Left cardiac atrium (tissue), 4 donors: Measurements from ENCODE around the gene BGLAP. TPM values are rescaled to one million over a fixed set of nuclear protein-coding genes. Genes with fewer than 3 reads are reported as not detected.

Experiments used
- ATAC-seq, 2 donors: fragments of 200-7000 bp; cut with Tn5 transposase; one replicate each; pipeline ENCODE4 v1.9.1; 2020; ENCODE audit warnings: mild to moderate bottlenecking in 2 of 2, moderate library complexity in 2 of 2
- DNase-seq: peaks from one replicate; pipeline ENCODE4 v3.0.0-alpha.2; 2020
- intact Hi-C, 2 donors: fragments of 100-400 bp; cut with DNase I; formaldehyde crosslinking; loops; one replicate each; pipeline versions ENCODE4 v1.14.1 to v1.15.1; 2022 to 2023
- total RNA-seq, 2 donors: library from RNA; stranded (reverse); fragmentation: NEBNext Ultra II Directional; extraction: Animal tissue kit (Norgen Biotek cat#: 25700); gene quantifications; one replicate each; pipeline ENCODE4 v1.2.1, GENCODE V29; 2021
- donor health status: DM: no; HTN: yes; CAD: no.
- donor health status: DM: no; HTN: yes; CAD: no; lungs with severe emphysema.
- donor health status: DM: yes; HTN: yes; CAD: no.
- donor health status: Dilated cardiomyopathy.

BGLAP gene
- total RNA-seq, 2 donors from 2014 or later: 0.47 TPM; not detected in 1

DNA sequence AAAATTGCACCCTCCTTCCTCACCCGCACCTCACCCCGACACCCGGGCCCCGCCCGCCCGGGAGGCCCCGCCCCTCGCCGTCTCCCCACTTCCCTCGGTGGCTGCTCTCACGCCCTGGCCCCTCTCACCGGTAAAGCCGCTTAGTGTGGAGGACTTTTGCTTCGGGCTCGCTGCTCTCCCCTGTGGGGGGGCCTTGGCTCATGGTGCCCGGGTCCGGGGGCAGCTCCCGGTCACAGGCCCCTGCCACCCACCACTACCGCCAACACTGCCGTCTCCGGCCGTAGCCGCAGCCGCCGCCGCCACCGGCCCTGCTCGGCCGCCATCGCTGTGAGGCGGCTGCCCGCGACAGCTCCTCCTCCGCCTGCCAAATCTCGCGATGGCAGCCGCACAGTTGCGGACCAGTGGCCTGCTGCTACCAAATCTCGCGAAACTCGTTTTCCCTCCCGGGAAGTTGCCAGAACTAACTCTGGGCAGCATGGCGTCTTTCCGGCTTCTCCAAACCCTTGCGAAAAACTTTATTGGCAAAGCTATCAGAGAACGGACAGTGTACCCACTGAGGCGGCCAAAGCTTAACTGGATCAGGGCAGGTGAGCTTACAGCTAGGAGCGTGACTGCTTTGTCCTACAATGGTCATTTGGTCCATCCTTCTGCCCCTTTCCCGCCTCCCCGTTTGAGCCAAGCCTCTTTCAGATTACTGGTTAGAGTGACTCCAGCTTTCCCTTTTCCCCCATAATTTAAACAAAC is 40.7 kb downstream of the BGLAP start, which contains the start of gene SMG5:
Gene SMG5 (minus strand): TSS at position 347 of the 744 bp plus-strand sequence. CDS start 145 bp downstream, at position 202.
- intact Hi-C loops: no loop called here
- ATAC-seq (peak; percentile 93 to 95), DNase-seq (peak; percentile 97)

DNA sequence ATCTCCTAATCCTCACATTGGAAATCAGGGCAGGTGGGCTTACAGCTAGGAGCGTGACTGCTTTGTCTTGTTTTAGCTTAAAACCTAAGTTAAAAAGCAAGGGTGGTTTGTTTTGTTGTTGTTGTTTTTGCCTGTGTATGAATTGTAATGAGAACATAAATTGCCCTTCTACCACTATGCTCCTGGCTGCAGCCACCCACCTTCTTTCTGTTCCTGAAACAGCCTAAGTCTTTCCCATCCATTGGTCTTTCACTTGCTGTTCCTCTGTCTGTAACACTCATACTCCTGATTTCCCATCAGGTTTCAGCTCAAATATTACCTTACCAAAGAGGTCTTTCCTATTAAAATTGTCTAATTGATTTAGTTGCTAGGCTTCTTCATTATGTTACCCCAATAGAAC is 41.5 kb downstream of the BGLAP start:
- intact Hi-C loops: no loop called here
- no peak for DNase-seq
- ATAC-seq: no peak

DNA sequence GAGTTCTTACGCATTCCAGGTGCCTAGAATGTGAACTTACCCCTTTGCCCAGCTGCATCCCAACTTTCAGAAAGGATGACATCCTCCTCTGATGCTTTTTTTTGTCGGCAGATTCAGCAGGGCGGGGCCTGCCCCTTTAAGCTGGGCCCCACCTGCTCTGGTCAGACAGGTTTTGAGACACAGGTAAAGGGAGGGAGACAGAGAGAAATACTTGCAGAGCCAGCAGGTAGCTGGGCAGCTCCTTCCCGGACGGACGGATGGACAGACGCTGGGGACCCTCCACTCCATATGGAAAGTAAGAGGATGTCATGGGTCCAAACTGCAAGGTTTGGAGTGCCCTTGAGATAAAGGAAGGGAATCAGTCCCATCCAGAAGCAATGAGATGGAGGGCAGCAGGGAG is 42.1 kb downstream of the BGLAP start, which contains the start of gene TMEM79:
Gene TMEM79 (plus strand): TSS at position 214 of the 400 bp plus-strand sequence. CDS start 902 bp downstream, outside the sequence.
- intact Hi-C loops: no loop called here
- ATAC-seq (no peak), DNase-seq (no peak)

DNA sequence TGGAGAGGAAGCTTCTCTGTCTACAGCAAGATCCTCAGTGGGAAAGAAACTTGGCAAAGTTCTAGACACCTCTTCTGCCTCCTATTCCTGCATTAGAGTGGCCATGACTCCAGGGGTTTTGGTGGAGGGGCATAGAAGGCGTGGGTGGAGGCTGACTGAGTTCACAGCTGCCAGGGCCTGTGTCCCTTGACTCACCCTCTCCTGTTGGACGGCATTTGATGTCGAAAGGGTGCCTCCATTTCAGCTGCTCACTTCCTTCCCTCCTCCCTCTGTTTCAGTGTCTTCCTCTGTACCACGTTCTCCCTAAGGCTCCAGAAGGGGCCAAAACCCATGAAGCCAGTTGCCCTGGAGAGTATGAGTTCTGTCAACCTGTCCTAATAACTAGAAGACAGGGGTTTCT is 42.8 kb downstream of the BGLAP start:
- intact Hi-C loops: no loop called here
- DNase-seq (no peak), ATAC-seq (no peak)

DNA sequence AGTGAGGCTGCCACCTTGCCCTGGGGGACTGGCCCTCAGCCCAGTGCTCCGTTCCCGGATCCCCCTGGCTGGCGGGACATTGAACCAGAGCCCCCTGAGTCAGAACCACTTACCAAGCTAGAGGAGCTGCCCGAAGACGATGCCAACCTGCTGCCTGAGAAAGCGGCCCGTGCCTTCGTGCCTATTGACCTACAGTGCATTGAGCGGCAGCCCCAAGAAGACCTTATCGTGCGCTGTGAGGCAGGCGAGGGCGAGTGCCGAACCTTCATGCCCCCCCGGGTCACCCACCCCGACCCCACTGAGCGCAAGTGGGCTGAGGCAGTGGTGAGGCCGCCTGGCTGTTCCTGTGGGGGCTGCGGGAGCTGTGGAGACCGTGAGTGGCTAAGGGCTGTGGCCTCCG is 43.5 kb downstream of the BGLAP start:
- DNase-seq (no peak), ATAC-seq (no peak)
- intact Hi-C loops: no loop called here

DNA sequence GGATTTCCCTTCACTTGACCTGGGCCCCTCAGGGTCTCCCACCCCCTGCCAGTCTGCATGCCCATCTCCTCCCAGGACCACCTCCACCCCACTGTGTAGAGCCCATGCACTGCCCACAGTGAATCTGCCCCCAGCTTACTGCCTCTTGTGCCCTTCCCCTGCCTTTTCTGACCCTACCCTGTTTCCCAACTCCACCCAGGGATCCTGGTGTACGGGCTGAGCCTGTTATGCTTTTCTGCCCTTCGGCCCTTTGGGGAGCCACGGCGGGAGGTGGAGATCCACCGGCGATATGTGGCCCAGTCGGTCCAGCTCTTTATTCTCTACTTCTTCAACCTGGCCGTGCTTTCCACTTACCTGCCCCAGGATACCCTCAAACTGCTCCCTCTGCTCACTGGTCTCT is 44.1 kb downstream of the BGLAP start:
- ATAC-seq (no peak), DNase-seq (no peak)
- intact Hi-C loops: no loop called here

DNA sequence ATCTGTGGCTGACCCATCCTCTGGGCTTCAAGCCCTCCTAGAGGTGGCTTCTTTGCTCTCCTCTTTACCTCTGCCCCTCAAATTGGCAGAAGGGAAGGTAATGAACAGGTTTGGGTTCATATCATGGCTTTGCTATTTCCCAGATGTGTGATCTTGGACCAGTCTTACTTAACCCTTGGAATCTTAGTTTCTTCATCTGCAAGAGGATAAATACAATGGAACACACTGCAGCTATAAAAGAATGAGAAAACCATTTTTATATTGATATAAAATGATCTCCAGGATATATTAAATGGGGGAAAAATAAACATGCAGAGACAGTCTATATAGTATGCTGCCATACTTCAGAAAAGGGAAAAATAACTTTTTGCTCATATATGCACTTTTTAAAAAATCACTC is 47.9 kb downstream of the BGLAP start:
- intact Hi-C loops: no loop called here
- no peak for ATAC-seq
- DNase-seq: no peak

DNA sequence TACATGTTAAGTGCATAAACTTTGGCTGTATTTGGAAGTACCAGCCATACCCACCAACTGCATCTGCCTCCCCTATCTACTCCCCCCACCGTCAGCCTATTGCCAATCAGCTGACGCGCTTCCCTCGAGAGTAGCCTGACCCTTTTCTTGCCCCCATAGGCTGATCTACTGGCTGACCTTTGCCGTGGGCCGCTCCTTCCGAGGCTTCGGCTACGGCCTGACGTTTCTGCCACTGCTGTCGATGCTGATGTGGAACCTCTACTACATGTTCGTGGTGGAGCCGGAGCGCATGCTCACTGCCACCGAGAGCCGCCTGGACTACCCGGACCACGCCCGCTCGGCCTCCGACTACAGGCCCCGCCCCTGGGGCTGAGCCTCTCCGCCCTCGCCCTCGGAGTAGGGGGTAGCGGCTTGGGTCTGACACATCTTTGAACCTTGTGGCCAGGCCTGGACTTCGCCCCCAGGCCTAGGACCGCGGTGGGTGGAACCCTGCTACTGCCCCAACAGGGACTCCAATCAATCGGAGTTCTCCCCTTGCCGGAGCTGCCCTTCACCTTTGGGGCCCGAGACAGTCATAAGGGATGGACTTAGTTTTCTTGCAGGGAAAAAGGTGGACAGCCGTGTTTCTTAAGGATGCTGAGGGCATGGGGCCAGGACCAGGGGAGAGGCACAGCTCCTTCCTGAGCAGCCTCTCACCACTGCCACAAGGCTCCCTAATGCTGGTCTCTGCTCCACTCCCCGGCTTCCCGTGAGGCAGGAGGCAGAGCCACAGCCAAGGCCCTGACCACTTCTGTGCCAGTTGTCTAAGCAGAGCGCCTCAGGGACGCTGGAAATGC is 49.5 kb downstream of the BGLAP start:
- DNase-seq (peak; percentile 94), ATAC-seq (peak; percentile 94 to 97)
- intact Hi-C loops: no loop called here

Other genes starting within 250 kb of the BGLAP start
- 100 to 1,000 TPM; 101 to 127 TPM for gene SSR2, start 221.2 kb upstream of the BGLAP start, total RNA-seq
- gene UBQLN4, start 188.4 kb upstream of the BGLAP start, total RNA-seq: 10 to 100 TPM; 23.6 to 27.2 TPM
- gene LAMTOR2, start 187.4 kb upstream of the BGLAP start, total RNA-seq: 10 to 100 TPM; 48.9 to 54.4 TPM
- not detected for gene RAB25, start 181.0 kb upstream of the BGLAP start, total RNA-seq
- gene MEX3A, start 159.7 kb upstream of the BGLAP start, total RNA-seq: under 1 TPM; 0.15 to 0.42 TPM
- gene LMNA, start 127.5 kb upstream of the BGLAP start, total RNA-seq: 100 to 1,000 TPM; 264 to 384 TPM
- gene SEMA4A, start 88.6 kb upstream of the BGLAP start, total RNA-seq: 1 to 10 TPM; 2.7 to 3.8 TPM
- gene SLC25A44, start 48.1 kb upstream of the BGLAP start, total RNA-seq: 10 to 100 TPM; 16.0 to 23.1 TPM
- gene PMF1, start 29.2 kb upstream of the BGLAP start, total RNA-seq: 10 to 100 TPM; 47.4 to 62.8 TPM
- 1 to 10 TPM in 1 of 2 donors, under 1 TPM in 1; 0.71 to 1.3 TPM for gene PAQR6, start 5.9 kb downstream of the BGLAP start, total RNA-seq
- gene SMG5, start 40.6 kb downstream of the BGLAP start, total RNA-seq: 10 to 100 TPM; 65.9 to 66.4 TPM
- gene TMEM79, start 42.1 kb downstream of the BGLAP start, total RNA-seq: 1 to 10 TPM; 2.0 to 2.3 TPM
- gene GLMP, start 53.5 kb downstream of the BGLAP start, total RNA-seq: 10 to 100 TPM; 22.7 to 32.2 TPM
- not detected for gene VHLL, start 57.1 kb downstream of the BGLAP start, total RNA-seq
- 100 to 1,000 TPM; 125 to 128 TPM for gene CCT3, start 96.1 kb downstream of the BGLAP start, total RNA-seq
- gene TSACC, start 96.3 kb downstream of the BGLAP start, total RNA-seq: 1 to 10 TPM in 1 of 2 donors, not detected in 1; 1.0 TPM
- not detected for gene RHBG, start 127.0 kb downstream of the BGLAP start, total RNA-seq